NCI-H748 (cell line): ENCODE results near the gene PCBP3.
"Not testable (repeated sequence)": the region's sequence is repeated elsewhere in the genome, so short reads cannot be mapped to it uniquely, and the experiment has no call there.

Experiments used
- DNase-seq: peaks from one replicate; lab custom pipeline; 2025; ENCODE audit not compliant: unreplicated experiment; lab: John Stamatoyannopoulos, UW

PCBP3 gene

DNA sequence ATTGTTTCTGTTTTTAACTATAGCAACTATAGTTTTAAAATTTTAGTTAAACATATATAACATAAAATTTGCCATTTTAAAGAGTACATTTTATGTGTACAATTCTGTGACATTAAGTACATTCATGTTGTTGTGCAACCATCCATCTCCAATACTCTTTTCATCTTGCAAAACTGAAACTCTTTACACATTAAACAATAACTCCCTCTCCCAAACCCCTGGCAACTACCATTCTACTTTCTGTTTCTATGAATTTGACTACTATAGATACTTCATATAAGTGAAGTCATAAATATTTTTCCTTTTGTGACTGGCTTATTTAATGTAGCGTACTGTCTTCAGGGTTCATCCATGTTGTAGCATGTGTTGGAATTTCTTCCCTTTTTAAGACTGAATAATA, 25.9 kb downstream of the PCBP3 start:
- DNase-seq: no peak

DNA sequence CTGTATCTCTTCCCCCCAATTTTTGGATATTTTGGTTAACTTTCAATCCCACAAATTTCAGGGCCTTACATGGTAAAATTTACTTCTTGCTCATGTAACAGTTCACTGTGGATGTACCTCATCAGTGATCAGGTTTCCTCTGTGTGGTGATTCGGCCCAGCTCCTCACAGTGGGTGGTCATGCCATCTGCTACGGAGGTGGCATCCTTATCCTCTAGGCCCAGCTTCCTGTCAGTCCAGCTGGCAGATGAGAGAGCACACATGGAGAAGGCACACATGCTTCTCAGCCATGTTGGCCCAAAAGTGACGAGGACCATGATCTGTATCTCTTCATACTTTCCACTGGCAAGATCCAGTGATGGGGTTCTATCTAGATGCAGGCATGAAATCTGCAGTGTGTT, 27.2 kb downstream of the PCBP3 start:
- DNase-seq: no peak

DNA sequence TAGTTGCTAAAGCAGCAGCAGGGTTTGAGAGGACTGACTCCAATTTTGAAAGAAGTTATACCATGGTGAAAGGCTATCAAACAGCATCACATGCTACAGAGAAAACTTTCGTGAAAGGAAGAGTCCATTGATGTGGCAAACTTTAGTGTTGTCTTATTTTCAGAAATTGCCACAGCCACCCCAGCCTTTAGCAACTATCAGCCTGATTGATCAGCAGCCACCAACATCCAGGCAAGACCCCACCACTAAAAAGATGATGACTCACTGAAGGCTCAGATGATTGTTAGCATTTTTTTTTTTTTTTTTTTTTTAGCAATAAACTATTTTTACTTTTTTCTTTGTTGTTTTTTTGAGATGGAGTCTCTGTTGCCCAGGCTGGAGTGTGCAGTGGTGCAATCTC, 35.3 kb downstream of the PCBP3 start:
- not testable (repeated sequence) for DNase-seq

DNA sequence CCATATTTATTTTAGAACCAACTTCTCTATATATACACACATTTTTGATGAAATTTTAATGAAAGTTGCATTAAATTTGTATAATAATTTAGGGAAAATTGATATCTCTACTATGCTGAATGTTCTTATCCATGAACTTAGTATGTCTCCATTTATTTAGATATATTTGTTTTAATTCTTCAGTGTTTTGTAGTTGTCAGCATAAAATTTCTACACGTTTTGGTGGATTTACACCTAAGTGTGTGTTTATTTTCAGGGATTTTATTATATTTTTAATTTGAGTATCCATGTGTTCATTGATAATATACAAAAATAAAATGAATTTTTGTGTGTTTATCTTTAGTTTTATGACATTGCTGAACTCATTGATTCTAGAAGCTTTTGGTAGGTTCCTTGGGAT, 36.7 kb downstream of the PCBP3 start:
- DNase-seq: no peak

DNA sequence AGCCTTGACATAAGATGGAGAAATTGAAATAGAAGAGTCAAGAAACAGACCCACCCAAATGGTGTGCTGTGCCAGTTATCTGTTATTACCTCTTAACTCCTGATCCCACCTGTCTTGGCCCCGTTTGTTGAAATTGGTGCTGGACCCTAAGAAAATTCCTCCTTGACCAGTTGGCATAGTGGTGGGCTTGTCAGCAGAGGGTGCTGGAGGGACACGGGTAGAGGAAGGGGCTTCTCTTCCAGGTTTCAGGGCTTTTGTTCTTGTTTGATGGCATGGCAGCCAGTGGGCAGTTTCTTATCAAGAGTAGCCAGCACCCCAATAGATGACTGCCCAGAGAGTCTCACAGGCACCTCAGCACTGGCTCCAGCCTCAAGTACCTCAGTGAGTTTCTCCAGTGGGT, 51.6 kb downstream of the PCBP3 start:
- DNase-seq: no peak

DNA sequence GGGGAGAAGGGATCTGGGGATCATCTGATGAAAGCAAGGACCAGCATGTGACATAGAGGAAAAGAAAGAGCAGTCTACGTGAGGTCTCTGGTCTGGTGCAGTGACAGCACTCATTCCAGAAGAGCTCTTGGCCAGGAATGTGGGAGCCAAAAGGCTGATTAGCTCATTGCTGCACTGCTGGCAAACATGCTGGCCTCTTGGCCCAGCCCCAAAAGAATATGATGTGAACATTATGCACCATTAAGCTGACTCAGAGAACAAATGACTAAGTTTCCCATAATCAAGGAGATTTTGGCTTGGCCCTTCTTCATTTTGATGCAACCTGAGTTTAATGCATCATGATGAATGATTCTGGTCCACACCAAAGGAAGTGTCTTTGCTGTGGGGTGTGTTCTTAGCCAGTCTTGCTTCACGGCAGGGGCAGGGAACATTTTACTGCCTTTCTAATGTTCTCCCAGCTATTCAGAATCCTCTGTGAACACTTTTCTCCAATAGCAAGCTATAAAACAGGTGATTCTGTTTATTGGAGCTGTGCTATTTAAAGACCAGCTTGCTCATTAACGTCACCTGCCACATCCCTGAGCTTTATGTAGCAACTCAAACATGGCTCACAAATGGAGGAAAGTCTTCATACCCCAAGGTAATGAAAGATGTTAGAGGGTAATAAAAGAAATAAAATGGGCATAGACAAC, 55.1 kb downstream of the PCBP3 start:
- DNase-seq: no peak

DNA sequence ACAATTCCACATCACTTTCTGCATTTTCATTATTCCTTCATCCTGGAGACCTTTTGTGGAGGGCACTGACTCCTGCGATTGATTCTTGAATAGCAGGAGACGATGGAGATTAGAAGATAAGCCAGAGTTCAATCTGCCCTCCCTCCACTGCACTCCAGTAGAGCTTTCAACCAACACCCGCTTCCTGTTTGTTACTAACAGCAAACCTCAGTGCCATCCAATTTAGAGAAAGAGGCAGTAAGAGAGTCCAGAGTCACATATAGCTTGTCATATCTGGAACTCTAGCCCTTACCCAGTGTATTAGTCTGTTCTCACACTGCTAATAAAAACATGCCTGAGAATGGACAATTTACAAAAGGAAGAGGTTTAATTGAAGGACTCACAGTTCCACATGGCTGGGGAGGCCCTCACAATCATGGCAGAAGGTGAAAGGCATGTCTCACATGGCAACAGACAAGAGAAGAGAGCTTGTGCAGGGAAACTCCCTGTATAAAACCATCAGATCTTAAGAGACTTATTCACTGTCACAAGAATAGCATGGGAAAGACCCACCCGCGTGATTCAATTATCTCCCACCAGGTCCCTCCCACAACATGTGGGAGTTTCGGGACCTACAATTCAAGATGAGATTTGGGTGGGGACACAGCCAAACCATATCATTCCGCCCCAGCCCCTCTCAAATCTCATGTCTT, 55.9 kb downstream of the PCBP3 start:
- DNase-seq: no peak

DNA sequence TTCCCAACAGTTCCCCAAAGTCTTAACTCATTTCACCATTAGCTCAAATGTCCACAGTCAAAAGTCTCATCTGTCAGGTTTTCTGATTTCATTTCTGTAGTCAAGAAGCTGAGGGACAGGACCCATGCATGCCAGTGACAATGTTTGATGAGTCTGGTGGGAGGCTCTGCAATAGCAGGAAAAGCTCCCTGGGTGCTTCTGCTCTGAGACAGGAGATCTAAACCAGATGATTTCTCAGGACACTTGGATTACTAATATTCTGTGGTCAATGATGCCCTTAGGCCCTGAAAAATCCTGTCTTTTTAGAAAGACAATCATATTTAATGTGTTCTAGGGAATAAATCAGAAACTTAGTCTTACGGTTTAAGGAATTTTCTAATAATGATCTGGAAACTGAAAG, 56.4 kb downstream of the PCBP3 start:
- no peak for DNase-seq

DNA sequence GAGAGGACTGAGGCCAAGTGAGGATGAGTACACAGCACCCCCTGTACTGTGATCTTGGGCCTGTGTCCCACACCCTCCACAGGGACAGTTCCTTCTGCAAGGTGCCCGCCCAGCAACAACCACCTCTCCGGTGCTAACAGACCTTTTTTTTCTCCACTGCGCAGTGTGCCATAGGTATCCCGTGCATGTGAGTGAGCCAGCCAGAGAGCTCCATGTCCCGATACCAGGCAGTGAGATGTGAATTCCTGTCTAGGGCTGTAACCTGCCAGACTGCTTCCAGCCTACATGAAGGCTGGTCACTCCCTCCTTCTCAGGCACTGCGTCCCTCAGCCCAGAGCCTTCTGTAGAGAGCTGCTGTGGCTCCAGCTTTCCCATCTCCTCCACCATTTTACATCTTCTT, 56.9 kb downstream of the PCBP3 start:
- no peak for DNase-seq

DNA sequence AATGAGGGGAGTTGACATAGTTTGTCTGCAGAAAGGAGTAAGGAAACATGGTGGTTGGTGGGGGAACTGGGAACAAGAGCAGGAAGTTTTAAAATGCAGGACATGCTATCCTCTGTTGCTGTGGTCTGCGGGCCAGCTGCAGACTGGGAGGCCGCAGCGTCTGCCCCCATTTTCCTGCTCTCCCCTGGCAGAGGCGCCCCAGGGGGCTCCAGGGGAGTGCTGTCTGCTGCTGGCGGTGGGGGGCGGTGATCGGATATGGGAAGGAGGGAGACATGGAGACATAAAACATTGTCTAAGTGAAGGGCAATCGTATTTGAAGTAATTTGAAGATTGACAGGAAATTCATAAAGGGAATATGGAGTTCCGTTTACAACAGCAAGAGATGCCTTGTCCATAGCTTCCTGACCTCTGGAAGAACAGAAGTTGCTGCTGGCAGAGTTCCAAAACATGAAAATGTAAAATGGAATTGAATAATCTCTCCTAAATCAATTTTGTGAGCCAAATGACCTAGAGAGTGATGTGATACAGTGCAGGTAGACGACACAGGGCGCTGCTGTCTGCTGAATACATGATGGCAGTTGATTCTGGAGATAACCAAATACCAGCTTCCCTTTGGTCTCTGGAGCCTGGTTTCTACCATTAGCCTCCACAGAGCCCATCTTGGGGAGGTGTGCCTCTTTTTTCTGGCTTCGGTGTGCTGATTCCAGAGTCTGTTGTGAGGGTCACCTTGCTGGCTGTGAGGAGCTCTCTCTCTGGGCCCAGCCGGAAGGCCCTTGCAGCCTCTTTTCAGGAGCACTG, 61.0 kb downstream of the PCBP3 start:
- no peak for DNase-seq

DNA sequence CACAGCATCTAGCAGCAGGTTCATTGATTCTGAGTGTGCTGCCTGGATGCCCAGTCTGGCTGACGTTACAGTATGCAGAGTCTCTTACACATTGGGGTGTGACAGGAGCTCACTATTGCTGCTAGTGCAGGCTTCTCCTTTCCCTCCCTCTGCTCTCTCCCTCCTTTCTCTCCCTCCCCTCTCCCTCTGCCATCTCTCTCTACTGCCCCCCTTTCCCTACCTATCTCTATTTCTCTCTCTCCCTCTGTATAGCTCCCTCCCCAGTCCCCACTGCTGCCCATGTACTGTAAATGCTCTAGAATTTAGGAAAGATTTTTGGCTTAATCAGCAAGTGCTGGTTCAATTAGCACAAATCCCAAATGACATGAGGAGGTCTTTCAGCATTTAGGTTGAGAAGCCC, 62.8 kb downstream of the PCBP3 start:
- DNase-seq: no peak

DNA sequence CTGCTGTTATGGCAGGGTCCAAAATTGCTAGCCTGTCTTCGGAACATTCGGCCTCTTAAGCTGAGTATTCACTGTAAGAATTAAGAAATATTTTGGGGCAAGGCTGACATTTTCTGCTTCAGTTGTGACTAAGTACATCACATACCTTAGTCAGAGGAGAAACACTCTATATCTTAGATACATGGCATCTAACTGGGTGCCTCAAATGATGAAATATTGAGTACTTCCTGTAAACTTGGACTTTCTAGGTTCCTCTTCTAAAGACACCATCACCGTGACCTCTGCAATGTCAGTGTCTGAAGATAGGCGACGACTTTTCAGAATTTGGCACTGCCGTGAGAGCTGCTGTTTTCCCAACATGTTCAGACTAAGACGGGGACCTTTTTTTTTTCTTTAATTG, 65.6 kb downstream of the PCBP3 start:
- DNase-seq: no peak

DNA sequence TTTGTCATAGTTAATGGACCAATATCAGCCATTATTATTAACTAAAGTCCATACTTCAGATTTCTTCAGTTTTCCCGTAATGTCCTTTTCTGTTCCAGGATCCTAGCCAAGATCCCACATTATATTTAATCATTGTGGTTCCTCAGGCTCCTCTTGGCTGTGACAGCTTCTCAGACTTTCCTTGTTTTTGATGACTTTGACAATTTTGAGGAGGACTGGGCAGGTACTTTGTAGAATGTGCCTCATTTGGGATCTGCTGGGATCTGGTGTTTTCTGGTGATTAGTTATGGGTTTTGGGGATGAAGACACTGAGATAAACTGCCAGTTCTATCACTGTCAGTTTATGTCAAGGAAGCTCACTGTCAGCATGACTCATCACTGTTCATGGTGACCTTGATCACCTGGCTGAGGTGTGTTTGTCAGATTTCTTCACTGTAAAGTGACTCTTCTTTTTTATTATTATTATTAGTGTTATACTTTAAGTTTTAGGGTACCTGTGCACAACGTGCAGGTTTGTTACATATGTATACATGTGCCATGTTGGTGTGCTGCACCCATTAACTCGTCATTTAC, 66.3 kb downstream of the PCBP3 start:
- DNase-seq: no peak

DNA sequence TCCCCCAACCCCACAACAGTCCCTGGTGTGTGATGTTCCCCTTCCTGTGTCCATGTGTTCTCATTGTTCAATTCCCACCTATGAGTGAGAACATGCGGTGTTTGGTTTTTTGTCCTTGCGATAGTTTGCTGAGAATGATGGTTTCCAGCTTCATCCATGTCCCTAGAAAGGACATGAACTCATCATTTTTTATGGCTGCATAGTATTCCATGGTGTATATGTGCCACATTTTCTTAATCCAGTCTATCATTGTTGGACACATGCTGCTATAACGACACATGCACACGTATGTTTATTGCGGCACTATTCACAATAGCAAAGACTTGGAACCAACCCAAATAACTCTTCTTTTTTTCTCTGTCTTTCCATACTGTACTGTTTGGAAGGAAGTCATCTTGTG, 66.8 kb downstream of the PCBP3 start:
- DNase-seq: not testable (repeated sequence)

DNA sequence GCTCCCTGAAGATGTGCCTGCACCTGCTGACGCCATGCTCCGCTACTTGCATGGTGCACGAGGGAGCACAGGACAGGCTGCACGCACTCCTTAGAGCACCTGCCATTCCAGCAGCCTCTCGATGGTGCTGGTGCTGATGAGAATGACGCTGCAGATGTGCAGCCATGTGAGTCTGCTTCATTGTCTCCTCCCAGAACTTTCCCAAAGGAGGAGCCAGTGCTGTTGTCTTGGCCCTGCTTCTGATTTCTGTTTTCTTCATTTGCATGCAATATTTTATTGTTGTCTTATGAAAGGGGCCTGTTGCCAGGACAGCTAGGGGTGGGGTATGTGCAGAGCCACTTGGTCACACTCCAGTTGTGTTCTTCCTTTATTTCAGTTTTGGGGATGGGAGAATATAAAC, 70.1 kb downstream of the PCBP3 start:
- no peak for DNase-seq

DNA sequence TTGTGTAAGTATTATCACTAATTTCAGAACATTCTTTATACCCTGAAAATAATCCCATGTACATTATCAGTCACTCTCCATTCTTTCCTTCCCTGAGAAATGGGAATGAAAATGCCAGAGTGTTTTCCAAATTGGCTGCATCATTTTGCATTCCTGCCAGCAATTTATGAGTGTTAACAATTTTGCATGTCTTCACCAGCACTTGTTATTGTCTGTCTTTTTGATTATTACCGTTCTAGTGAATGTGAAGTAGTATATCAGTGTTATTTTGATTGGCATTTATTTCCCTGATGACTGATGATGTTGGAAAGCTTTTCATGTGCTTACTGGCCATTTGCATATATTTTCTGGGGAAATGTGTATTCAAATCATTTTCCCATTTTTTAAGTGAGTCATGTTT, 71.9 kb downstream of the PCBP3 start:
- no peak for DNase-seq

DNA sequence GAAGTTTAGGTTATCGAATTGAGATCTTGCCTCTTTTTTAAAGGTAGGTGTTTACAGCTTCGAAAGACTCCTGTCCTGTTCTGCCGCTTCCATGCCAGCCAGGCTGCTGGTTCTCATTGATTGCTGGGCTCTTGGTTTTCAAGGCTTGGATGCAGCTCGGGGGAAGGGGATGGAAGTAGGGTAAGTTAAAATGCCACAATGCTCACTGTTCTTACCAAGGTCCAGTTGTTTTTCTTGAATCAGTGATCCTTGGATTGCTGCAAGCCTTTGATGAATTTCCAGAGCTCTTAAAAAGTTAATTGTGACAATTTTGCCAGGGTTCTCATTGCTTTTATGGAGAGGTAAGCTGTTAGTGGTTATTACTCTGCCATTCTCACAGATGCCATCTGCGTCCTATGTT, 74.9 kb downstream of the PCBP3 start:
- no peak for DNase-seq

DNA sequence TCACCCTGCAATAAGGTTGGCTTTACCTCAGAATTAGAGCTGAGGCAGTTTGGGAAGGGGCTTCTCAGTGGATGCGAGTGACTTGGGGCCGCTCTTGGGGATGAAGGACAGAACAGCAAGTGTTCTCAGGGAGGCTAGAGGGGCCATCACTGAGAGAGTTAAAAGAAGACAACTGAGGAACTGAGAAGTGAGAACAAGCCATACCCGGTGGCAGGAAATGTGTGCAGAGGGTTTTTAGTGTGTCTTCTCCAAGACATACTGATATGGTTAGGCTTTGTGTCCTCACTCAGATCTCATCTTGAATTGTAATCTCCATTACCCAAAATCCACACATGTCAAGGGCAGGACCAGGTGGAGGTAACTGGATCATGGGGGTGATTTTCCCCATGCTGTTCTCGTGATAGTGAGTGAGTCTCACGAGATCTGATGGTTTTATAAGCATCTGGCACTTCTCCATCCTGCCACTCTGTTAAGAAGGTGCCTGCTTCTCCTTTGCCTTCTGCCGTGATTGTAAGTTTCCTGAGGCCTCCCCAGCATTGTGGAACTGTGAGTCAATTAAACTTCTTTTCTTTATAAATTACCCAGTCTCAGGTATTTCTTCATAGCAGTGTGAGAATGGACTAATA, 75.8 kb downstream of the PCBP3 start:
- DNase-seq: no peak

DNA sequence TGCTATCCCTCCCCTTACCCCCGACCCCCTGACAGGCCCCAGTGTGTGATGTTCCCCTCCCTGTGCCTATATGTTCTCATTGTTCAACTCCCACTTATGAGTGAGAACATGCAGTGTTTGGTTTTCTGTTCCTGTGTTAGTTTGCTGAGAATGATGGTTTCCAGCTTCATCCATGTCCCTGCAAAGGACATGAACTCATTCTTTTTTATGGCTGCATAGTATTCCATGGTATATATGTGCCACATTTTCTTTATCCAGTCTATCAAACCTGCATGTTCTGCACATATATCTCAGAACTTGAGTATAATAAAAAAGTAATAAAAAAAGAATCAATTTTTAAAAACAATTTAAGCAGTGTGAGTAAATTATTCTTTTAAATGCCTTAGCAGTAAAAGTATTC, 76.7 kb downstream of the PCBP3 start:
- not testable (repeated sequence) for DNase-seq

DNA sequence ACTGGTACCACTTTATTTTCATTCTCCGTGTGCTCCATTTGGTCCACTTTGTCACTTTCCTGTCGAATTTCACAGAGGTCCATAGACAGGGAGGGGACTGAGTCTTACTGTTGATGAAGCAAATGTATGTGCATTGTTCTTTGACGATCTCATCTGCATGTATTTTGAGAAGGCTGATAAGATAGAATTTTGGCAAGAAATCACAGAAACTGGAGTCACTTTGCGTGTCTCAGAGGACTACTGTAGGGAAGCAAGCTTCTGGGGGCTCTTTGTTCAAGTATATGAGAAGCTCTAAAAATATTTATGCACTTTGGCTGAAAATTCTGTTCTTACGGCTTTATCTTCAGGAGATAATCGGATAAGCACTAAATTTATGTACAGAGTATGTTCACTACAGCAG, 78.1 kb downstream of the PCBP3 start:
- DNase-seq: no peak
